ENCODE measurements around the gene ARHGAP15.

- TF ChIP-seq LEF1 (IDR thresholded peaks at IDR 0.05; ENCODE audit: borderline replicate concordance), result no peak
- no peak for TF ChIP-seq ELF4 (IDR thresholded peaks at IDR 0.05)
- no peak for TF ChIP-seq HDGF (IDR thresholded peaks at IDR 0.05; ENCODE audit: borderline replicate concordance)
- TF ChIP-seq SP1 (IDR thresholded peaks at IDR 0.05), result no peak
- no peak for TF ChIP-seq FOXA1 (IDR thresholded peaks at IDR 0.05)
Measured at GRCh38 chr2:143696651-143697050, 567.4 kb downstream of the ARHGAP15 start.

Data from HEK293T (cell line).